HEK293T (cell line): ENCODE measurements around the gene SLC22A2.

Source experiments
- ARNT ChIP-seq: fragments of 450-650 bp; IDR thresholded peaks from 2 replicates; pipeline ENCODE4 v1.6.1; 2017; ENCODE audit warnings: mild to moderate bottlenecking
- BHLHE40 ChIP-seq: fragments of 450-650 bp; IDR thresholded peaks from 2 replicates; pipeline ENCODE4 v1.6.1; 2016; ENCODE audit warnings: mild to moderate bottlenecking, moderate library complexity, borderline replicate concordance
- CTBP1 ChIP-seq: fragments of 450-650 bp; IDR thresholded peaks from 2 replicates; pipeline ENCODE4 v1.6.1; 2016; ENCODE audit warnings: borderline replicate concordance
- ELF4 ChIP-seq: fragments of 450-650 bp; IDR thresholded peaks from 2 replicates; pipeline ENCODE4 v1.6.1; 2017; ENCODE audit warnings: antibody characterized with exemption
- FOXA1 ChIP-seq: fragments of 450-650 bp; IDR thresholded peaks from 2 replicates; pipeline ENCODE4 v1.6.1; 2016; ENCODE audit warnings: mild to moderate bottlenecking
- FOXK2 ChIP-seq: fragments of 450-650 bp; IDR thresholded peaks from 2 replicates; pipeline ENCODE4 v1.6.1; 2016; ENCODE audit warnings: mild to moderate bottlenecking
- FOXM1 ChIP-seq: fragments of 450-650 bp; IDR thresholded peaks from 2 replicates; pipeline ENCODE4 v1.6.1; 2017; ENCODE audit warnings: mild to moderate bottlenecking, borderline replicate concordance
- L3MBTL2 ChIP-seq: fragments of 450-650 bp; conservative IDR thresholded peaks from 2 replicates; pipeline ENCODE4 v1.6.1; 2016; ENCODE audit warnings: mild to moderate bottlenecking
- LEF1 ChIP-seq: fragments of 450-650 bp; IDR thresholded peaks from 2 replicates; pipeline ENCODE4 v1.6.1; 2017; ENCODE audit warnings: mild to moderate bottlenecking, borderline replicate concordance
- SP1 ChIP-seq: fragments of 450-650 bp; IDR thresholded peaks from 2 replicates; pipeline ENCODE4 v1.6.1; 2017
- SUZ12 ChIP-seq: fragments of 450-650 bp; IDR thresholded peaks from 2 replicates; pipeline ENCODE4 v1.6.1; 2016; ENCODE audit warnings: mild to moderate bottlenecking
- TARDBP ChIP-seq: fragments of 450-650 bp; IDR thresholded peaks from 2 replicates; pipeline ENCODE4 v1.6.1; 2016
- ZNF384 ChIP-seq: fragments of 450-650 bp; IDR thresholded peaks from 2 replicates; pipeline ENCODE4 v1.6.1; 2016
- TF ChIP-seq, protein P1 (sequence below): fragments of 450-650 bp; IDR thresholded peaks from 2 replicates; pipeline ENCODE4 v1.6.1; 2016

DNA sequence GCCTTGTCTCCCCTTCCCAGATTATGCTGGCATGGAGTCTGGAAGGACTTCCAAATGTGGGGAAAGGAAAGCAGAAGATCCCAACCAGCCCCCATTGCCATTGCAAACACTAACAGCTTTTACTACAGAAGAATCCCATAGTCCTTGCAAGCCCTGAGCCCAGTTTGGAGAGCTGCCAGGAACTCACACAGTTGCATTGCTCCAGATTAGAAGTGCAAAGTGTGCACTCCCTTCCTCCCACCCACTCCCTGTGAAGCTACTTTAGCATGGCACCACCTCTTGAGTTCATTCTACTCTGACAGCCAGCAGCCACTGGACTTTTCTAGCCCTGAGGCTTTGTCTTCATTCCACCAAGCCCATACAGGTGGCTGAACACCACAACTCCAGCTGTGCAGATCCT, 67.6 kb downstream of the SLC22A2 start:
- TF ChIP-seq SUZ12 (no peak), ELF4 (no peak), FOXM1 (no peak), BHLHE40 (no peak), CTBP1 (no peak), ARNT (no peak), FOXK2 (no peak), ZNF384 (no peak), SP1 (no peak), FOXA1 (no peak), L3MBTL2 (no peak), TARDBP (no peak), LEF1 (no peak)
- TF ChIP-seq, protein P1, sequence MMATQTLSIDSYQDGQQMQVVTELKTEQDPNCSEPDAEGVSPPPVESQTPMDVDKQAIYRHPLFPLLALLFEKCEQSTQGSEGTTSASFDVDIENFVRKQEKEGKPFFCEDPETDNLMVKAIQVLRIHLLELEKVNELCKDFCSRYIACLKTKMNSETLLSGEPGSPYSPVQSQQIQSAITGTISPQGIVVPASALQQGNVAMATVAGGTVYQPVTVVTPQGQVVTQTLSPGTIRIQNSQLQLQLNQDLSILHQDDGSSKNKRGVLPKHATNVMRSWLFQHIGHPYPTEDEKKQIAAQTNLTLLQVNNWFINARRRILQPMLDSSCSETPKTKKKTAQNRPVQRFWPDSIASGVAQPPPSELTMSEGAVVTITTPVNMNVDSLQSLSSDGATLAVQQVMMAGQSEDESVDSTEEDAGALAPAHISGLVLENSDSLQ: no peak
